Fibroblast of lung (primary cell): Measurements from ENCODE around the gene C1orf167.

Source experiments
- EZH2 ChIP-seq: IDR thresholded peaks from 2 replicates; pipeline ENCODE4 v1.5.1; 2012; ENCODE audit warnings: low read length, control low read depth, mild to moderate bottlenecking; ENCODE audit errors: missing control alignments
- TF ChIP-seq, protein P1 (sequence below), 2 donors: IDR thresholded peaks in 1 of 2; conservative IDR thresholded peaks in 1 of 2; 1 replicate in 1 of 2; 2 replicates in 1 of 2; pipeline ENCODE4 v1.5.1; 2011 to 2012; ENCODE audit warnings: low read length in 2 of 2, control low read depth in 1 of 2, inconsistent platforms in 1 of 2, low read depth in 1 of 2, mild to moderate bottlenecking in 1 of 2

DNA sequence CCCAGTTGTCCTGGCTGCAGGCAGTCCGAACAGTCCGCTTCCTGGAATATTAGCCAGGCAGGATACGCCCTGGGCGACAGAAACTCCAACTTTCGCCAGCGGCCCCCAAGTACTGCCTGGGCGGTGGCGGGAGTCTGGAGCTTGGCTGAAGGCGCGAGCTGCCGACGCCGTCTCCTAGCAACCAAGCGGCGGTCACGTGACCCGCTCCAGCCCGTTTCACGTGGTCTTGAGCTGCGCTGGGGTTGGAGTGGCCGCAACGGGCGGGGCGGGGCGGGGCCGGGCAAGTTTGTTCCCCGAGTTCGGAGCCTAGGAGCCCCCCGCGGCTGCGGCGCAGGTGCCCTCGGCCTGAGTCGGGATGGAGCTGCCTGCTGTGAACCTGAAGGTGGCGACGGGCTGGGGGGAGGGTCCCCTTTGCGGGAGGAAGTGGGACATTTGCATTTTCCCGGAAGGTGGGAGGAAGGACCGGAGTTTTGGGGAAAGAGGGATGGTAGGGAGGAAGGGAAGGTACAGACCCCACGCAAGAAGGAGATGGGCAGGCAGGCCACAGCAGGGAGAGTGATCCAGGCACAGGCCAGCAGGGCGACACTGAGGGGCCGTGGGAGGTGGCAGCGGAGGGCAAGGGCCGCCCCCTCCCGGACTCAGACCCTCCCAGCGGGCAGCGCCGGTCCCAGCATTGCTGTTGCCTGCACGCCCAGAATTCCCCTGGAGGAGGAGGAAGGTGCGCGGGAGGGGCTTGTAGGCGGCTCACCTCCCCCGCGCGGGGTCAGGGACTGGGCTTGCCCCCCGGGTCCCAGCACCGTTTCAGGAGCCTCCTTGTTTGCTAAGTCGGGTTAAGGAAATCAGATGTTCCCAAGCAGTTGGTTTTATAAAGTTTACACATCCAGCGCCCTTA lies 25.9 kb upstream of the C1orf167 start, which contains the start of gene AGTRAP:
- TF ChIP-seq, protein P1, sequence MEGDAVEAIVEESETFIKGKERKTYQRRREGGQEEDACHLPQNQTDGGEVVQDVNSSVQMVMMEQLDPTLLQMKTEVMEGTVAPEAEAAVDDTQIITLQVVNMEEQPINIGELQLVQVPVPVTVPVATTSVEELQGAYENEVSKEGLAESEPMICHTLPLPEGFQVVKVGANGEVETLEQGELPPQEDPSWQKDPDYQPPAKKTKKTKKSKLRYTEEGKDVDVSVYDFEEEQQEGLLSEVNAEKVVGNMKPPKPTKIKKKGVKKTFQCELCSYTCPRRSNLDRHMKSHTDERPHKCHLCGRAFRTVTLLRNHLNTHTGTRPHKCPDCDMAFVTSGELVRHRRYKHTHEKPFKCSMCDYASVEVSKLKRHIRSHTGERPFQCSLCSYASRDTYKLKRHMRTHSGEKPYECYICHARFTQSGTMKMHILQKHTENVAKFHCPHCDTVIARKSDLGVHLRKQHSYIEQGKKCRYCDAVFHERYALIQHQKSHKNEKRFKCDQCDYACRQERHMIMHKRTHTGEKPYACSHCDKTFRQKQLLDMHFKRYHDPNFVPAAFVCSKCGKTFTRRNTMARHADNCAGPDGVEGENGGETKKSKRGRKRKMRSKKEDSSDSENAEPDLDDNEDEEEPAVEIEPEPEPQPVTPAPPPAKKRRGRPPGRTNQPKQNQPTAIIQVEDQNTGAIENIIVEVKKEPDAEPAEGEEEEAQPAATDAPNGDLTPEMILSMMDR (conservative IDR thresholded peaks at IDR 0.05 in 1 of 2, IDR thresholded peaks at IDR 0.05 in 1 of 2; ENCODE audit: low read depth in 1 of 2, low read length in 2 of 2) = peak in 1 of 2 donors; percentile 4
- no peak for TF ChIP-seq EZH2
